Posterior vena cava (tissue), 2 donors: ENCODE results near the gene ROR1. TPM values are rescaled to one million over a fixed set of nuclear protein-coding genes. Genes with fewer than 3 reads are reported as not detected.
A peak's percentile ranks its signal among the peaks of the same experiment; 100 is the strongest.

Experiments
- DNase-seq: peaks from one replicate; pipeline ENCODE4 v3.0.0-alpha.2; 2020; ENCODE audit warnings: low spot score
- intact Hi-C, 2 donors: fragments of 100-400 bp; cut with DNase I; formaldehyde crosslinking; loops; one replicate each; pipeline versions ENCODE4 v1.14.1 to v1.14.2; 2022 to 2023
- long read RNA-seq, 2 donors: library from polyadenylated mRNA; unstranded; transcript quantifications; one replicate each; pipeline ENCODE4 v2.0.0, GENCODE V29; 2020 to 2021
- total RNA-seq, 2 donors: library from RNA; stranded (reverse); fragmentation: NEBNext Ultra II Directional; extraction: Animal tissue kit (Norgen Biotek cat#: 25700); gene quantifications; one replicate each; pipeline ENCODE4 v1.2.1, GENCODE V29; 2021
- donor health status: DM: yes; HTN: yes; CAD: no.
- donor health status: DM: yes; HTN: yes; CAD: no.

The ROR1 gene
- 10 to 100 TPM; 19.3 to 25.8 TPM for total RNA-seq
- long read RNA-seq, donor 1, full-length matches to known transcripts = 2 of 16 reads
- long read RNA-seq, donor 1, partial matches to known transcripts = 3 of 16 reads
- long read RNA-seq, donor 1, other reads (novel, unspliced or antisense) = 11 of 16 reads
- long read RNA-seq, donor 2, partial matches to known transcripts = 11 of 19 reads
- long read RNA-seq, donor 2, other reads (novel, unspliced or antisense) = 8 of 19 reads

DNA sequence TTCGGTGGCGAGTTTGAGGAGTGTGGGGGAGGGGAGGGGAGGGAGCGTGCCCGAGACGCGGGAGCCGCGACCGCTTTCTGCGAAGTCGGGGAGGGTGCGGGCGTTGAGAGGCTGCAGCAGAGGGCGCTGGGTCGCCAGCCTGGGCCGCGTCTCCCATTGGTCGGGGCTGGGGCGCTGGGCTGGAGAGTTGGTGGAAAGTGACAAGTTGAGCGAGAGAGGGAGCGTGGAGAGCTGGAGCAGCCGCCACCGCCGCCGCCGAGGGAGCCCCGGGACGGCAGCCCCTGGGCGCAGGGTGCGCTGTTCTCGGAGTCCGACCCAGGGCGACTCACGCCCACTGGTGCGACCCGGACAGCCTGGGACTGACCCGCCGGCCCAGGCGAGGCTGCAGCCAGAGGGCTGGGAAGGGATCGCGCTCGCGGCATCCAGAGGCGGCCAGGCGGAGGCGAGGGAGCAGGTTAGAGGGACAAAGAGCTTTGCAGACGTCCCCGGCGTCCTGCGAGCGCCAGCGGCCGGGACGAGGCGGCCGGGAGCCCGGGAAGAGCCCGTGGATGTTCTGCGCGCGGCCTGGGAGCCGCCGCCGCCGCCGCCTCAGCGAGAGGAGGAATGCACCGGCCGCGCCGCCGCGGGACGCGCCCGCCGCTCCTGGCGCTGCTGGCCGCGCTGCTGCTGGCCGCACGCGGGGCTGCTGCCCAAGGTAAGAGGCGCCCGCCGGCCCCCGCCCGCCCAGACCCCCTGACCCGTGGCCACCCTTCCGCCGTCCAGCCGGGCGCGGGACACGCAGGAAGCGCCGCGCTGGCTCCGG is at the start of gene ROR1:
Gene ROR1, plus strand, starts transcription at position 203 of the 802 bp plus-strand sequence.
- intact Hi-C loops = loop anchor here (10.0 kb wide), 4 partner anchors 79 to 361 kb away; no protein-coding TSS in a partner anchor

DNA sequence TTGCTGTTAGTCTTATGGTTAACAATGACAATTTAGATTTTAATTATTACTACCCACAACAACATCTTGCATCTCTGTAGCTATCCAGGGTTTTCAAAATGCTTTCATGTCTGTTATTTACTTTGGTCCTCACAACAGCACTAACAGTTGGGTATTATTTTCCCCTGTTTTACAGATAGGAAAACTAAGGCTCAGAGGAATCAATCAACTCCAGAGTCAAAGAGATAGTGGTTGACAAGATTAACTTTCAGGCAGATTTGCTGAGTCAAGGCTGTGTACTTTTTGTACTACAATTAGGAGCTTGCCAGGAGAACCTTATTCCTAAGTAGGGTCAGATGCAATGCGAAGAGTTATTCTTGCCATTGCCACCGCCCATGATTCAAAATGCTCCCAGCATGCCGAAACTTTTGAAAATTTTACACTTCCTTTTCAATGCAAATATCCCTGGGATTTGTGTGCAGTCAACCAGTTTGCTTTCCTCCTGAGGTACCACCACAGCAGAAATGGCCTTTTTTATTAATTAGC is 49.4 kb upstream of the ROR1 start:
- intact Hi-C loops = no loop called here
- no peak for DNase-seq

More for the DNA sequence above, at the start of gene ROR1:
- DNase-seq = peak; percentile 96

DNA sequence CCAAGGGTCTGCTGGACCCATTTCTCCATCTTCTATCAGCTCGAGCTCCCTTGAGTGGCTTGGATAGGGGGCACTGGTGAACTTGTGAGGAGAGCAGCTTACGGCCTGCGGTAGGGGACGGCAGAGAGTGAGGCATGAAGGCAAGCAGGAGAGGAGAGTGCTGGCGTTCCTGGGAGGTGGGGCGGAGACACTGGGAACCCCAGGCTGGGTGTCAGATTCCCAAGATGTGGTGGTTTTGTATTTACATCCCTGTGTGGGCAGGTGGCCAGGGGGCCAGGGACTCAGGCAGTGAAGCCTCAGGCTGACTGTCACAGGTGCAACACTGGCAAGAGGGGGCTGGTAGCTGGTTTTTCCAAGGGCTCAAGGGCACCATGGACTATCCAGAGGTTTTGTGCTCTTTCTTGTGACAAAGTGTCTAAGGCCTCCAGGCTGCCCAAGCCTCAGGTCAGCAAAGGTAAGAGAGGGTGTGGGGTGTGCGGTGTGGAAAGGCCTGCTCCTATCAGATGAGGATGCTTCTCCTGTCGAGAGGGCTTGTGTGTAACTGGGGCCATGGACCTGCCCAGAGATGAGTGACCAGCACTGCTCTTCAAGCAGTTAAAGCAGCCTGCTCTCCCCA is 45.1 kb upstream of the ROR1 start:
- intact Hi-C loops = no loop called here

DNA sequence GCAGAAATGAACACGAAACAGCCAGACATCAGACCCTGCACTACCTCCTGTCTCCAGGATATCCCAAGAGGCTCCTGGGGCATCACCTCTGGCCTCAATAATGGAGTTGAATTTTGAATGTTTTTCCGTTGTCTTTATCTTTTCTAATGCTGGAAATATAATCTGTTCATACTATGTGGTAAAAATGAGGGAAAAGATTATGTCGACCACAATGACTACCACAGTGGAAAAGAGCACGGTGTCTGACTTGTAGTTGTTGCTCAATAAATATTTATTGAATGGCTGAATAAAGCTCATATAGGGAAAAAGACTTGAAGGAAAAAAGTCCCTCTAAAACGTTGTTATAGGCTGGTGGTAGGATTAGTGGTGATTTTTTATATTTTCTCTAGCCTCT is 44.6 kb upstream of the ROR1 start:
- intact Hi-C loops = no loop called here
- DNase-seq = no peak

More for the DNA sequence above, 45.1 kb upstream of the ROR1 start:
- DNase-seq = no peak

DNA sequence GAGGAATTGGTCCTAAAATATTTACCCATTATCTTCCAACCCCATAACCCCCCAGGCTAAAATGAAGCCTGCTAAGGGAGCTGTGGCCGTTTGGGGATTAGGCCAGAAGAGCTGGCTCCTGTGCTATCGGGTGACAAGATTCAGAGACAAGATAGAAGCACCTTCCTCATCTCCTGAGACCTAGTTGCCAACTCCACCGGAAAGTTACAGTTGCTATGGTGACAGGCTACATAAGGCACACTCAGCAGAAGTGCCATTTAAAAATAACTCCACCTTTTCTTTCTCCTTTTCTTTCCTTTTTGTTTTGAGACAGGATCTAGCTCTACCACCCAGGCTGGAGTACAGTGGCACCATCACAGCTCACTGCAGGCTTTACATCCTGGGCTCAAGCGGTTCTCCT is 43.6 kb upstream of the ROR1 start:
- intact Hi-C loops = no loop called here
- no peak for DNase-seq

DNA sequence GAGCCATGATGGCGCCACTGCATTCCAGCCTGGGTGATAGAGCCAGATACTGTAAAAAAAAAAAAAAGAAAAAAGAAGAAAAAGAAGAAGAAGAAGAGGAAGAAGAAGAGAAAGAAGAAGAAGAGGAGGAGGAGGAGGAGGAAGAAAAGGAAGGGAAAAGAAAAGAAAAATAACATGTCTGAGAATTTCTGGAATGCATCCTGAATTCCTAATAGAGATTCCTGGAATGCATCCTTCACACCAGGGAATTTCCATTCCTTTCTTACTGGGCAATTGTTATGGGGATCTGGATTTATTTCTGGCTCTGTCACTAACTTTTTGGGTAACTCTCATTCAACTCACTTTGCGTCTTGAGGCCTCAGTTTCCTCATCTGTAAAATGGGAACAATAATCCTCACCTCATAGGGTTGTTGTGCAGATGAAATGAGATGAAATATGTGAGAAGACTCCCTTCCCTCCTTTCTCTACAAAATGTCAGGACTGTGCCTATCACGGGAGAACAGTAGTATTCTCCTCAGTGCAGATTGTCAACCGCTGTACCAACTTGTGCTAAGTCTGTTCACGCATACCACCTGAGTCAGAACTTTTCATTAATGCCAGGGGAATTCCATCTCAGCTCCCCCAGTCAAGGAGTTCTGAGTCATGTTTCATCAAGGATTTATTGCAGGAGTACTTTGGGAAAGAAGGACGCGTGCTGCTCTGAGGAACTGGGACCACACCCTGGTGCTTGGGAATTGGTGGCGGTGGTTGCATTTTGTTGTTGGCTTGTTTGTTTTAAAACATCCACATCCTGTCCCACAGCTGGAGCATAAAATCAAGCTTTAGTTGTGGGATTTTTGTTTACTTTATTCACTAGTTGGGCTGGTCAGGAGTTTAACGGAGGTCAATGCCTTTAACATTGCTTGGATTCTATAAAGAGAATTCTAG is 42.4 kb upstream of the ROR1 start:
- no peak for DNase-seq
- intact Hi-C loops = no loop called here

DNA sequence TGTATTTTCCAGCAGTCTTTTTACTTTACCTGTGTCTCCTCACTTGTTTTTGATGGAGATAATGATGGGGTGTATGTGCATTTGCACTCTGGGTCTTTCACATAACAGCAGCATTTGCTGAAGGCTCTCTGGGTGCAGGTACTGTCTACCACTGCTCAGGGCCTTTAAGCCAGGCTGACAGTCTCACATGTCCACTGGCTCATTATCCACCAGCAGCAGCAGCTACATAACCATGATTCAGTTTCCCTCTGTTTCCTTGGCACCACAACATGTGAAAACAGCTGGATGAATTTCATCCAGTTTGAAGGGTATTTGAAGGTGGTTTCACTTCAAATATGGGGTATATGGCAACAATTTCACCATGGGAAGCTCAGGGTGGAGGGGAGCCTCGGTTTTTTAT is 41.2 kb upstream of the ROR1 start:
- intact Hi-C loops = no loop called here
- no peak for DNase-seq

DNA sequence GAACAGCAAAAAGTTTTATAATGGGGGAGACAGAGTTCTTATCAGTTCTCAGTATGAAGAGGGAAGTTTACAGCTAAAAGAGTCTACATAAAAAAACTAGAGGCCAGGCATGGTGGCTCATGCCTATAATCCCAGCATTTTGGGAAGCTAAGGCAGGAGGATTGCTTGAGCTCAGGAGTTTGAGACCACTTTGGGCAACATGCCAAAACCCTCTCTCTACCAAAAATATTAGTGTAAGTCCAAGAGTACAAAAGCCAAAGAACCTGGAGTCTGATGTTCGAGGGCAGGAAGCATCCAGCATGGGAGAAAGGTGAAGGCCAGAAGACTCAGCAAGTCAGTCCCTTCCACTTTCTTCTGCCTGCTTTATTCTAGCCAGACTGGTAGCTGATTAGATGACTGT is 35.0 kb upstream of the ROR1 start:
- no peak for DNase-seq

DNA sequence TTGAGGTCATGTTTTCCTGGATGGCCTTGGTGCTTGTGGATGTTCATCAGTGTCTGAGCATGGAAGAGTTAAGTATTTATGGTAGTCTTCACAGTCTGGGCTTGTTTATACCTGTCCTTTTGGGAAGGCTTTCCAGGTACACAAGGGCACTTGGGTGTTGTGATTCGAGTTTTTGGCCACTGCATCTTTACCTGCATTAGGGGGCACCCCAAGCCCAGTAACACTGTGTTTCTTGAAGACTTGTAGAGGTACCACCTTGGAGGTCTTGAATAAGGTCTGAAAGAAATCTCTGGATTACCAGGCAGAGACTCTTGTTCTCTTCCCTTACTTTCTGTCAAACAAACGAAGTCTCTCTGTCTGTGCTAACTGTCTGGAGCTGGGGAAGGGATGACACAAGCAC is 34.4 kb upstream of the ROR1 start:
- intact Hi-C loops = no loop called here
- no peak for DNase-seq

More for the DNA sequence above, 35.0 kb upstream of the ROR1 start:
- intact Hi-C loops = no loop called here

DNA sequence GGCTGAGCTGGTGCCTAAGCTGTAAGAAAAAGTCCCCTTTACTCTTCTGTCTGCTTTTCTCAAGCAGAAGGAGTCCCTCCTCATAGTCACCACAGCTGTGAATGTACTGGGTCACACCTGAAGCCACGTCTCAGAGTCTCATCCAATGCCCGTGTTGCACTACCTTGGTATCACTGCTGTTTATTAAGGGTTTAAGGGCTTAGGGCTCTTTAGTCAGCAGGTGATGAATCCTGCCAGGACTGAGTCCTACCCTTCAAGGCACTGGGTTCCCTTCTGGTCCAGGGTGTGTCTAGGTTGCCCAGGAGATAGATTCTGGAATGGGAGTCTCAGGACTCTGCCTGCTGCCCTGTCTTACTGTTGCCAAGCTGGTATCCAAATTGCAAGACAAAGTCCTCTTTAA is 33.4 kb upstream of the ROR1 start:
- intact Hi-C loops = no loop called here
- no peak for DNase-seq

DNA sequence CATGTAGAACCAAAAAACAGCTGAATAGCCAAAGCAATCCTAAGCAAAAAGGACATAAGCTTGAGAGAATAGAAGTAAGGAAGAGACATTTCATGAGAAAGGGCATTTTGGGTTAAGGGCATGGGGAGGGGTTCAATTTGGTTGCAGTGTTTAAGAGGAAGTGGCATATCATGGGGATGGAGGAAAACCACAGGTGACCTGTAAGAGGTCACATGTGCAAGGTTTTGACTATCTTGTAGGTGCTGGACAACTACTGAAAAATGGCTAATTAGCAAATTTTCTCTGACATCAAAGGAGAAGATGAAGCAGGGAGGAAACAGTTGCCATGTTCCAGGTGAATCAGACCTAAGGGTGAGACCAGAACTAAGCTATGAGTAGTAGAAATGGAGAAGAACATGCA is 31.3 kb upstream of the ROR1 start:
- DNase-seq = no peak
- intact Hi-C loops = no loop called here

DNA sequence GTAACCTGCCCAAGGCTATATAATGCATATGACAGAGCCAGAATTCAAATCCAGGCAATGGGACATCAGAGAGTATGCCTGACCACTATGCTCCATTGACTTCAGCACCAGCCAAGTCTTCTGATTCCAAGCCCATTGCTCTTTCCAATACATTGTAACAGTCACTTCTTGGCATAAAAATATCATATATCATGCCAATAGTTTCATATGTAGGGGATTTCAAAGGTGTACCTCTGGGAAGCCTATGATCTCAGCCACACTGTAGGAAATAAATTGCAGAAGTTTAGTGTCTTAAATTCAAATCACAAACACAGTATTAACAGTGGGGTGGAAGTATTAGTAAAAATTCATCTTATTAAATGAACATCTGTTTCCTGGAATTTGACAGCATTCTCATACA is 30.0 kb upstream of the ROR1 start:
- no peak for DNase-seq
- intact Hi-C loops = no loop called here

DNA sequence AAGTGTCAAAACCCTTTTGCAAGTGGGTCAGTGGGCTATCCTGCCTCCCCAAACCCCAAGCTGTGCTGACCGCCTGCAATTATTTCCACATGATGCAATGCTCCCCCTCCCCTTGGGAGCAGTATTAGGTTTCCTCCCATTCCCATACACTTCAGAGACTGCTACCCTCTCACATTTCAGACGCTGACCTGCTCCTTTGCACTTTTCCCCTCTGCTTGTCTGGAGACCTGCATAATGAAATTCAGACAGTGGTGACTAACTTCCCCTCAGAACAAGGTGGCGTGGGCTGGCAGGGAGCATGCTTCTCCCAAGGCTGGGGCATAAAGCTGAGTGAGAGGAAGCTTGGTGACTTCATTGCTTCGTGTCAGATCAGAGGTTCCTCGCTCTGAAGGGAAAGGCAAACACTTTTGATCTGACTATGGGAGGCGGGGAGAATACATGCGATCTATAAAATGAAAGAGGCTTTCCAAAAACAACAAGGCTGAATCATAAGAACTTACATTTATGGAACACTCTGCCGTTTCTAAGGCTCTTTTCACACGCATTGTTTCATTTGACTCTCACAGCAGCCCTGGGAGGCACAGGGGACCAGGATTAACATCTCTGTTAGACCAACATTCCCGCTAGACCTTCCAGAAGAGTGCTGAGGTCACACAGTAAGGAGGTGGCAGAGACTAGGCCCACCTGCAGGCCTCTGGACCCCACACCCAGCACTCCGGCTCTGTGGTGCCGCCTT is 27.5 kb upstream of the ROR1 start:
- intact Hi-C loops = no loop called here
- no peak for DNase-seq

DNA sequence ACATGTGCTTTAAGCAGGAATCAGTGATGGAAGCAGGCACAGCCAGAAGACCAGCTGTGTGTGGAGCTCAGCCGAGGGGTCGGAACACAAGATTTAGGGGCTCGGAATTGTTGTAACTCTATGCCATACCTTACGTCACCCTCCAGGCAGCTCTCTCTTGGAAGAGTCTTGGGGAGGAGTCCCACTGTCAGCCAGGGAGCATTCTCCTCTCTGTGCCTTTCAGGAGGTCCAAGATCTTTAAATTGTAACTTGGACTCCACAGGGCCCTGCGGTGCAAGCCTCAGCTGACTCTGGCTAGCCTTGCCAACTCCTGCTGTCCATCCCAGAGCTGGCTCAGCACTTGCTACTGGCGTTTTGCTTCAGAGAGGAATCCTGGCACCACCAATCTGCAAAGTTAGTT is 26.4 kb upstream of the ROR1 start:
- intact Hi-C loops = no loop called here
- no peak for DNase-seq

DNA sequence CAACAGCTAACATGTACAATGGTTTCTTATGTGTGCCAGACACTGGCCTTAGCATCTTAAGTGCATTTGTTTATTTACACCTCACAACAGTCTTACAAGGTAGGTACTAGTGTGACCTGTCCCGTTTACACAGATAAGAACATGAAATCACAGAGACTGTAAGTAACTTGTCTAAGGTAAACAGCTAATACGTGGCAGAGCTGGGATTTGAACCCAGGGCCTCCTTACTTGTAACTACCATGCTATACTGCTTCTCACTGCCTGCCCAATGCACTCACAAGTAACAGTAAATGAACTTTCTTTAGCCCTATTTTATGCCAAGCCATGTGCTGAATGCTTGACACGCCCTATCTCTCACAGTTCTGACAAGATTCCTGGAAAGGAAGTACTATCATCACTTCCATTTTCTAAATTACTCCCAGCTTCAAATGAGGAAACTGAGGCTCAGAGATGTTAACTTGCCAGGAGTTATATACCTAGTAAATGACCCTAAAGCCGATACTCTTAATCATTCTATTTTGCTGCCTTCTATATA is 25.7 kb upstream of the ROR1 start:
- intact Hi-C loops = no loop called here
- no peak for DNase-seq

DNA sequence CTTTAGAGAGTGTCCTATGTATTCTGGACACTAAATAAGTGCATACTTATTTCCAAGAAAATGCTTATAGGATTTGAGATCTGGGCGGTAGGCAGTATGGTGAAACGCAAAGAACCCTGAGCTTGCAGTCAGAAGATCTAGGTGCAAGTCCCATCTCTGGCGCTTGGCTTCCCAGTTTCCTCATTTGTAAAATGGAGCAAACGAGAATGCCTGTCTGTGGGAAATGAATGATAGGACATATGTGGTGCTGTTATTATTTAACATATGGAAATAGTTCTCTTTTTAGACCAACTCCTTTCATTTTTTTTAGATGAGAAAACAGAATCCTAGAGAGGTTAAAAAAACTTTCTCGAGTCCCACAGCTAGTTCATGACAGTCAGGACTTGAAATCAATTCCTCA is 25.2 kb upstream of the ROR1 start:
- DNase-seq = no peak
- intact Hi-C loops = no loop called here

DNA sequence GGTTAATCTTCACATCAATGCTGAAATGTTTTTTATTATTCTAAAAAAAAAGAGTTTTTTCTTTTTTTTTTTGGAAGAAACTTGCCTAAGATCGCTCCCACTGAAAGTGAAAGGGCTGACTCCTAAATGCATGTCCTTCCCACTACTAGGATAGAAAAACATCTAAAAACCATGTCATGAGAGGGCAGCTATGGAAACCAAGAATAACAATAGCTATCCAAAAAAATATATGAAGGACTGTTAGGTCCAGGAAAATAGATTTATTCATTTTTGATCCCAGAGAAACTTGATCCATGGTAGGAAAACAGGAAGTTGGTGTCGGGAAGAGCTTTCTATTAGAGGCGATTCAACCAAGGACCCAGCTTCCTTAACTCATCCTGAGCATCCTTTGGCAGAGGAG is 23.1 kb upstream of the ROR1 start:
- no peak for DNase-seq
- intact Hi-C loops = no loop called here

DNA sequence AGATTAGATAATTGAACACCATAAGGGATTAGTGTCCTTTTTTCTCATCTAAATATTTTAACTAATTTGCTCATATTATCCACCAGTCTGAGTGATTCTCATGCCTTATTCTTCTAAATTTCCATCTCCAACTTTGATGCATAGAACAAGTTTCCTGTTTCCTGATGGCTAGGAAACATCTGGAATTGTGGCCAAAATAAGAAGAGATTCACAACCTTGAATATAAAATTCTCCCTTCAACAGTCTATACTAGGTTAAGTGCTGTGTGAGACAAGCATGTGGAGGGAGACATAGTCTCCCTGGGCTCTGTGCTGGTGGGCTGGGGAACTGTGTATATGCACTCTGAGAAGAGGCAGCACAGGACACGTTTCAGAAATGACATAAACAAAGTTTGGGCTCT is 21.6 kb upstream of the ROR1 start:
- intact Hi-C loops = no loop called here
- DNase-seq = no peak
